Stimulated activated CD8-positive, alpha-beta memory T cell treated with anti-CD3 and anti-CD28 coated beads, Interleukin-4, amount 100 ng/mL, for 48 hours (primary cell): ENCODE results near the gene LRRTM3.

Experiments used
- DNase-seq: peaks from one replicate; pipeline ENCODE4 v3.0.0-alpha.2; 2020

LRRTM3 gene

DNA sequence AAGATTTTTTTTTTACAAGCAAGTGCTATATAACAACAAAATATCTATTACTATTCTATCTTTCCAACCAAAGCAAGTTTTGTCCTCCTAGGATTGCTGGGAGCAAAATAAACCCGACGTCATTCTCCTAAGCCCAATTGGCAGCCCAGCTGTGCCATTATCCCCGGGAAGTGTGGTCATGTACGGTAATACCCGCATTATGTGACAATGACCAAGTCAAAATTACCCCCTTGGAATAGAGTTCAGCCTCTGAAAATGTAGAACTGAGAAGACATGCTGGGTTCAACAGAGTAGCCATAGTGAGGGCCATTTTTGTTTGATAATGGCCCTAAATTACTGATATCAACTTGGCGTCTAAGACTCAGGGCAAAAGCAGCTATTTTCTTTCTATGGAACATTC, 215.5 kb downstream of the LRRTM3 start:
- DNase-seq, result no peak

DNA sequence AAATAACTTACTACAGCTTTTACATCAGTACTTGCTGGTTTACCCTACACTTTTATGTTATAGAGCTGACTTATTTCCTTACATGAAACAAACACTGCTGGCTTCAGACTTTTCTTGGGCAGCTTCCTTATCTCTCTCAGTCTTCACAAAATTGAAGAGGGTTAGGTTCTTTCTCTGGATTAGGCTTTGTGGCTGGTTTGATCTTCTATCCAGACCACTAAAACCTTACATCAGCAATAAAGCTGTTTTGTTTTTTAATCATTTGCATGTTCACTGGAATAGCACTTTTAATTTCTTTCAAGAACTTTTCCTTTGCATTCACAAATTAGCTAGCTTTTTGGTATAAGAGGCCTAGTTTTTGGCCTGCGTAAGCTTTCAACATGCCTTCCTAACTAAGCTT, 218.7 kb downstream of the LRRTM3 start:
- no peak for DNase-seq
